DND-41 (cell line): ENCODE data around the gene CABLES2.

Experiments
- ATAC-seq: fragments of 200-7000 bp; cut with Tn5 transposase; 3 replicates; pipeline ENCODE4 v1.9.1; 2021; ENCODE audit warnings: low read depth; ENCODE audit not compliant: insufficient read depth
- DNase-seq: peaks from one replicate; pipeline ENCODE4 v3.0.0-alpha.2; 2020
- H2AFZ ChIP-seq: 2 replicates; pipeline ENCODE4 v1.6.0; 2012; ENCODE audit warnings: low read depth, low read length
- H3K27ac ChIP-seq: 2 replicates; pipeline ENCODE4 v1.5.1; 2012; ENCODE audit warnings: low read length, inconsistent platforms
- H3K27me3 ChIP-seq: fragments of 200-600 bp; sonication (generic); 2 replicates; pipeline ENCODE4 v1.6.0; 2012; ENCODE audit warnings: low read length, mild to moderate bottlenecking, inconsistent platforms; ENCODE audit not compliant: insufficient read depth, poor library complexity
- H3K36me3 ChIP-seq: 2 replicates; pipeline ENCODE4 v1.5.1; 2012; ENCODE audit warnings: low read length, inconsistent platforms; ENCODE audit not compliant: insufficient read depth
- H3K4me1 ChIP-seq: 2 replicates; pipeline ENCODE4 v1.5.1; 2012; ENCODE audit warnings: mild to moderate bottlenecking, low read length; ENCODE audit not compliant: insufficient read depth
- H3K4me2 ChIP-seq: 2 replicates; pipeline ENCODE4 v1.6.0; 2012; ENCODE audit warnings: mild to moderate bottlenecking, moderate library complexity, low read length, inconsistent platforms; ENCODE audit not compliant: insufficient read depth
- H3K4me3 ChIP-seq, 2 experiments: fragments of 200-600 bp in 1 of 2; shearing (Covaris generic) in 1 of 2; 2 replicates each; pipeline ENCODE4 v1.5.1; 2012 to 2016; ENCODE audit warnings: inconsistent platforms in 2 of 2, low read length in 2 of 2, mild to moderate bottlenecking in 2 of 2, low read depth in 1 of 2, moderate library complexity in 1 of 2
- H3K79me2 ChIP-seq: 2 replicates; pipeline ENCODE4 v1.6.0; 2012; ENCODE audit warnings: low read length, inconsistent platforms; ENCODE audit not compliant: insufficient read depth
- H3K9ac ChIP-seq: 2 replicates; pipeline ENCODE4 v1.6.0; 2012; ENCODE audit warnings: low read depth, mild to moderate bottlenecking, inconsistent platforms, low read length, moderate library complexity
- H3K9me3 ChIP-seq: 2 replicates; pipeline ENCODE4 v1.5.1; 2012; ENCODE audit warnings: low read length, moderate library complexity, mild to moderate bottlenecking, inconsistent platforms; ENCODE audit not compliant: insufficient read depth, severe bottlenecking
- H4K20me1 ChIP-seq: 2 replicates; pipeline ENCODE4 v1.6.0; 2012; ENCODE audit warnings: low read length; ENCODE audit not compliant: insufficient read depth
- CTCF ChIP-seq: IDR thresholded peaks from 2 replicates; pipeline ENCODE4 v1.5.1; 2012; ENCODE audit warnings: borderline replicate concordance, low read length, moderate library complexity, mild to moderate bottlenecking; ENCODE audit not compliant: poor library complexity, severe bottlenecking; ENCODE audit errors: extremely low read depth
- EZH2 ChIP-seq: IDR thresholded peaks from 3 replicates; pipeline ENCODE4 v1.6.1; 2012; ENCODE audit warnings: borderline replicate concordance, low read depth, mild to moderate bottlenecking, moderate library complexity, low read length, inconsistent platforms; ENCODE audit not compliant: severe bottlenecking

The CABLES2 gene

GRCh38 chr20:62357187-62357667 is 49.9 kb downstream of the CABLES2 start:
- DNase-seq (no peak), ATAC-seq (no peak)
- Histone ChIP-seq H3K4me1 (no peaks in the 10 kb centered on the region), H3K4me2 (no peak overlapping the region), H2AFZ (no peak overlapping the region), H3K36me3 (no peaks in the 10 kb centered on the region), H3K27me3 (no peaks in the 10 kb centered on the region), H3K4me3 (no peak overlapping the region), H4K20me1 (peaks cover 10% of the 10 kb centered on the region), H3K27ac (no peak overlapping the region), H3K9me3 (no peaks in the 10 kb centered on the region), H3K9ac (no peak overlapping the region), H3K79me2 (no peaks in the 10 kb centered on the region)
- TF ChIP-seq EZH2 (no peak), CTCF (no peak)

- ATAC-seq (no peak), DNase-seq (no peak)
- Histone ChIP-seq H3K27me3 (no peaks in the 10 kb centered on the region), H3K9me3 (no peaks in the 10 kb centered on the region), H3K4me1 (no peaks in the 10 kb centered on the region), H3K4me2 (no peak overlapping the region), H2AFZ (no peak overlapping the region), H3K4me3 (no peak overlapping the region), H3K79me2 (no peaks in the 10 kb centered on the region), H3K36me3 (no peaks in the 10 kb centered on the region), H4K20me1 (peaks cover 8% of the 10 kb centered on the region), H3K27ac (no peak overlapping the region), H3K9ac (no peak overlapping the region)
- TF ChIP-seq EZH2 = no peak
- no peak for TF ChIP-seq CTCF
Measured at GRCh38 chr20:62356589-62357186, 50.4 kb downstream of the CABLES2 start.

GRCh38 chr20:62355878-62356588 is 51.1 kb downstream of the CABLES2 start:
- no peaks in the 10 kb centered on the region for H3K36me3 ChIP-seq
- no peaks in the 10 kb centered on the region for H3K79me2 ChIP-seq
- no peak overlapping the region for H2AFZ ChIP-seq
- H3K27me3 ChIP-seq = no peaks in the 10 kb centered on the region
- no peaks in the 10 kb centered on the region for H3K9me3 ChIP-seq
- no peak overlapping the region for H3K4me3 ChIP-seq
- no peak for DNase-seq
- H3K4me1 ChIP-seq = no peaks in the 10 kb centered on the region
- peaks cover 8% of the 10 kb centered on the region for H4K20me1 ChIP-seq
- H3K27ac ChIP-seq = no peak overlapping the region
- TF ChIP-seq CTCF (no peak), EZH2 (no peak)
- ATAC-seq = no peak
- no peak overlapping the region for H3K9ac ChIP-seq
- no peak overlapping the region for H3K4me2 ChIP-seq
